ENCODE results near the gene SPDYE6. TPM values are rescaled to one million over a fixed set of nuclear protein-coding genes. Genes with fewer than 3 reads are reported as not detected.

The SPDYE6 gene
- total and polyA plus RNA-seq, 2 of the 4 experiments (the other 2 are of a cell fraction), result not detected

- TF ChIP-seq SMC3 (IDR thresholded peaks at IDR 0.05; ENCODE audit: low read depth, low read length) (no peak), RCOR1 (IDR thresholded peaks at IDR 0.05; ENCODE audit: insufficient replicate concordance, low read length) (no peak), MAFK (IDR thresholded peaks at IDR 0.05; ENCODE audit: low read depth, low read length) (no peak), MAZ (IDR thresholded peaks at IDR 0.05; ENCODE audit: borderline replicate concordance, low read depth, low read length) (no peak), RAD21 (IDR thresholded peaks at IDR 0.05; ENCODE audit: low read length) (no peak), NFE2L2 (IDR thresholded peaks at IDR 0.05; ENCODE audit: low read depth, low read length) (no peak), BHLHE40 (IDR thresholded peaks at IDR 0.05; ENCODE audit: low read depth, low read length) (no peak), FOS (IDR thresholded peaks at IDR 0.05; ENCODE audit: low read depth, low read length) (no peak), CHD1 (IDR thresholded peaks at IDR 0.05; ENCODE audit: low read depth, low read length) (no peak), MXI1 (IDR thresholded peaks at IDR 0.05; ENCODE audit: borderline replicate concordance, low read depth, low read length) (no peak), POLR2A (IDR thresholded peaks at IDR 0.05; ENCODE audit: low read depth, low read length) (no peak), CEBPB (IDR thresholded peaks at IDR 0.05; ENCODE audit: low read depth, low read length) (no peak), RFX5 (IDR thresholded peaks at IDR 0.05; ENCODE audit: low read depth, low read length) (no peak), CTCF (conservative IDR thresholded peaks at IDR 0.05; ENCODE audit: low read depth, low read length) (no peak)
- TF ChIP-seq, protein P1, sequence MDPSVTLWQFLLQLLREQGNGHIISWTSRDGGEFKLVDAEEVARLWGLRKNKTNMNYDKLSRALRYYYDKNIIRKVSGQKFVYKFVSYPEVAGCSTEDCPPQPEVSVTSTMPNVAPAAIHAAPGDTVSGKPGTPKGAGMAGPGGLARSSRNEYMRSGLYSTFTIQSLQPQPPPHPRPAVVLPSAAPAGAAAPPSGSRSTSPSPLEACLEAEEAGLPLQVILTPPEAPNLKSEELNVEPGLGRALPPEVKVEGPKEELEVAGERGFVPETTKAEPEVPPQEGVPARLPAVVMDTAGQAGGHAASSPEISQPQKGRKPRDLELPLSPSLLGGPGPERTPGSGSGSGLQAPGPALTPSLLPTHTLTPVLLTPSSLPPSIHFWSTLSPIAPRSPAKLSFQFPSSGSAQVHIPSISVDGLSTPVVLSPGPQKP (IDR thresholded peaks at IDR 0.05; ENCODE audit: borderline replicate concordance, low read depth, low read length), result no peak
- TF ChIP-seq, protein P2, sequence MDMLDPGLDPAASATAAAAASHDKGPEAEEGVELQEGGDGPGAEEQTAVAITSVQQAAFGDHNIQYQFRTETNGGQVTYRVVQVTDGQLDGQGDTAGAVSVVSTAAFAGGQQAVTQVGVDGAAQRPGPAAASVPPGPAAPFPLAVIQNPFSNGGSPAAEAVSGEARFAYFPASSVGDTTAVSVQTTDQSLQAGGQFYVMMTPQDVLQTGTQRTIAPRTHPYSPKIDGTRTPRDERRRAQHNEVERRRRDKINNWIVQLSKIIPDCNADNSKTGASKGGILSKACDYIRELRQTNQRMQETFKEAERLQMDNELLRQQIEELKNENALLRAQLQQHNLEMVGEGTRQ (IDR thresholded peaks at IDR 0.05; ENCODE audit: low read depth, low read length), result no peak
- Histone ChIP-seq H2AK5ac (ENCODE audit: low read depth, low read length) (no peak overlapping the region), H3K4me1 (ENCODE audit: control insufficient read depth, insufficient read depth, low read length) (peaks cover 5% of the 10 kb centered on the region), H4K91ac (ENCODE audit: insufficient read depth, low read depth, low read length) (no peak overlapping the region), H3K79me1 (ENCODE audit: low read depth in 1 of 2, low read length in 2 of 2) (peaks cover 25% of the 10 kb centered on the region in 2 experiments), H4K8ac (ENCODE audit: low read depth in 2 of 2, low read length in 2 of 2) (no peak overlapping the region), H2BK15ac (ENCODE audit: low read depth, low read length) (no peak overlapping the region), H3K4me2 (ENCODE audit: low read depth, low read length) (no peak overlapping the region), H3K23ac (ENCODE audit: low read depth, low read length) (no peak overlapping the region), H3K14ac (replicated peaks; ENCODE audit: low read depth, low read length) (no peak overlapping the region), H3K56ac (ENCODE audit: extremely low read depth, insufficient read depth, low read length) (no peak overlapping the region), H3K9ac (ENCODE audit: low read depth, low read length) (no peak overlapping the region), H3K18ac (ENCODE audit: low read depth, low read length) (no peak overlapping the region), H3K27me3 (ENCODE audit: control insufficient read depth, insufficient read depth, low read length) (no peaks in the 10 kb centered on the region), H3K36me3 (ENCODE audit: control insufficient read depth, insufficient read depth, low read length) (peaks cover 36% of the 10 kb centered on the region), H3K27ac (ENCODE audit: insufficient read depth, low read length) (no peak overlapping the region), H4K20me1 (ENCODE audit: insufficient read depth, low read length) (no peaks in the 10 kb centered on the region), H4K5ac (ENCODE audit: low read depth, low read length) (no peak overlapping the region), H2BK120ac (ENCODE audit: low read depth, low read length) (no peak overlapping the region), H2BK5ac (ENCODE audit: low read depth, low read length, poor library complexity, severe bottlenecking) (no peak overlapping the region), H2AFZ (replicated peaks; ENCODE audit: low read length, poor library complexity) (no peak overlapping the region), H3K4ac (ENCODE audit: low read depth, low read length) (no peak overlapping the region), H2BK20ac (ENCODE audit: low read depth, low read length) (no peak overlapping the region), H3K4me3 (ENCODE audit: insufficient read depth, low read depth, low read length) (no peak overlapping the region), H3K9me1 (ENCODE audit: insufficient read depth, low read length) (no peaks in the 10 kb centered on the region), H2AK9ac (replicated peaks; ENCODE audit: low read depth, low read length, poor library complexity) (no peak overlapping the region), H3K9me3 (ENCODE audit: control insufficient read depth, insufficient read depth, low read length) (no peaks in the 10 kb centered on the region)
- intact Hi-C loops (cut with micrococcal nuclease), result no loop called here
- dilution Hi-C loops (cut with HindIII; ENCODE audit: low sequenced_read_pairs, unreplicated experiment), result no loop called here
- CTCF ChIA-PET, result no interaction called here
- POLR2A ChIA-PET (ENCODE audit: unreplicated experiment), result no interaction called here
- DNase-seq (no peak), ATAC-seq (ENCODE audit: low read depth) (no peak)
- BruUV-seq (replicated peaks), result no TSS peak
- in situ Hi-C loops (cut with MboI; ENCODE audit: low sequenced_read_pairs), result no loop called here
- no CpG with 5 or more reads among the region's 5 CpGs for WGBS, 2 experiments (ENCODE audit: extremely low coverage in 2 of 2, insufficient read length in 1 of 2)
Observed at GRCh38 chr7:102400360-102400759, 44.1 kb upstream of the SPDYE6 start.

Data from IMR-90 (cell line).